Fibroblast of the aortic adventitia (primary cell): ENCODE data around the gene SEC24D. TPM values are rescaled to one million over a fixed set of nuclear protein-coding genes. Genes with fewer than 3 reads are reported as not detected.

Source experiments
- DNase-seq: peaks from one replicate; pipeline ENCODE4 v3.0.0-alpha.2; 2010; ENCODE audit warnings: low read depth
- H3K4me3 ChIP-seq: 2 replicates; pipeline ENCODE4 v1.5.1; 2011; ENCODE audit warnings: low read depth, mild to moderate bottlenecking, control low read depth, low read length, moderate library complexity
- total RNA-seq: library from RNA; depleted of rRNA; stranded (reverse); fragments of >200 nt; gene quantifications from 2 replicates; pipeline ENCODE4 v1.2.3, GENCODE V29; 2012; ENCODE audit warnings: low replicate concordance
- TF ChIP-seq, protein P1 (sequence below): IDR thresholded peaks from 2 replicates; pipeline ENCODE4 v1.5.1; 2011; ENCODE audit warnings: mild to moderate bottlenecking, low read length, control low read depth, inconsistent platforms; ENCODE audit not compliant: insufficient read depth

Gene SEC24D
- total RNA-seq, 1 donor = 149 TPM

DNA sequence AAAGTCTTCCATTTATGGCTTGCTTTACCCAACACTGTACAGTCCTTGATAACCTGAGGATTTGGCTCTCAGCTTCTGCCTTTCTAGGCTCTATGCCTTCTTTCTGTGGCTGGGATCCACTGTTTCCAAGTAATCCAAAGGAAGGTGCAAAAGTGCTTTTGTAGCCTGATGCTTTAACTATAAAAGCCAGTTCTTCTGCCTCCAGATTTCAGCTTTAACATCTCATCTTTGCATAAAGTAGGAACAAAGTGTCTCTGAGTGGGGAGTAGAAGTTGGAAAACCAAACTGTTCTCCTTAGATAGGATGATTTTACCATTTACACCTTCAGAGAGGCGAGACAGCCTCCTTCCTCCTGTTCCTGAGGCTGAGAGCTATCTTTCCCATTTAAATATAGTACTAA, 11.1 kb upstream of the SEC24D start:
- DNase-seq = no peak
- TF ChIP-seq, protein P1, sequence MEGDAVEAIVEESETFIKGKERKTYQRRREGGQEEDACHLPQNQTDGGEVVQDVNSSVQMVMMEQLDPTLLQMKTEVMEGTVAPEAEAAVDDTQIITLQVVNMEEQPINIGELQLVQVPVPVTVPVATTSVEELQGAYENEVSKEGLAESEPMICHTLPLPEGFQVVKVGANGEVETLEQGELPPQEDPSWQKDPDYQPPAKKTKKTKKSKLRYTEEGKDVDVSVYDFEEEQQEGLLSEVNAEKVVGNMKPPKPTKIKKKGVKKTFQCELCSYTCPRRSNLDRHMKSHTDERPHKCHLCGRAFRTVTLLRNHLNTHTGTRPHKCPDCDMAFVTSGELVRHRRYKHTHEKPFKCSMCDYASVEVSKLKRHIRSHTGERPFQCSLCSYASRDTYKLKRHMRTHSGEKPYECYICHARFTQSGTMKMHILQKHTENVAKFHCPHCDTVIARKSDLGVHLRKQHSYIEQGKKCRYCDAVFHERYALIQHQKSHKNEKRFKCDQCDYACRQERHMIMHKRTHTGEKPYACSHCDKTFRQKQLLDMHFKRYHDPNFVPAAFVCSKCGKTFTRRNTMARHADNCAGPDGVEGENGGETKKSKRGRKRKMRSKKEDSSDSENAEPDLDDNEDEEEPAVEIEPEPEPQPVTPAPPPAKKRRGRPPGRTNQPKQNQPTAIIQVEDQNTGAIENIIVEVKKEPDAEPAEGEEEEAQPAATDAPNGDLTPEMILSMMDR = no peak

DNA sequence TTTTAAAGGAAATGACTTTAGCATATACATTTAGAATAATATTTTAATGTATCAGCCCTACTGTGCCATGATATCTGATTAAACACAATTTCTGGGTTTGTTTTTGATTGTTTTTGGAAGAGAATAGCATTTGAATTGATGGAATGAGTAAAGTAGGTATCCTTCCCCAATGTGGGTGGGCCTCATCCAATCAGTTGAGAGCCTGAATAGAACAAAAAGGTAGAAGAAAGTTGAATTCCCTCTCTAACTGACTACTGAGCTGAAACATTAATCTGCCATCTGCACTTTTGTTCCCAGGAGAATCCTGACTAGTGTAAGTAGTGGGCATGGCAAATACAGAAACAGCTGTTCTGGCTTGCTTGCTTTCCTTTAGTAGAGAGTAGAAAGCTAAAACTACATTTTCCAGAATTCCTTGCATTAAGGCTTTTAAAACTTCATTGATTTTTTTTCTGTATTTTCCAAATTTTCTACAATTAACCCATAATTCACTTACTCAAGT, 9.7 kb upstream of the SEC24D start:
- DNase-seq = no peak
- no peak overlapping the region for H3K4me3 ChIP-seq
- TF ChIP-seq, protein P1 = no peak

More for the DNA sequence above, 11.1 kb upstream of the SEC24D start:
- H3K4me3 ChIP-seq = no peak overlapping the region

DNA sequence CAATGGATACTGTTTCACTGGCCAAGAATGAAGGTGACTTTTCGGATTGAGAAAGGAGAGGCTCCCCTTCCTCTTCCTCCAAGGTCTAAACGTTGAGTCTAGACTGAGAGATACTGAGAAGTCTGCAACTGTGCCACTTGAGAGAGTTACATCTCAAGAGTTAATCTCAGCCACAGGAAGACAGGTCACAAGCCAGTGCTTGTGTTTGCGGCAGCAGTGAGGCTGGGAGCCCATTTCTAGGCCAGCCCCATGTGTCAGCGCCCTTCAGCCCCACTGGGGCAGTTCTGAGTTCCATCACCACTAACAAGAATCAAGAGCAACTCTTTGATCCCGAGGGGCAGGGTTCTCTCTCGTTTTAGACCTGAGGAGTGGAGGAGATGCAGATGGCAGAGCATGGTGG, 7.3 kb upstream of the SEC24D start:
- H3K4me3 ChIP-seq = no peak overlapping the region
- DNase-seq = no peak
- TF ChIP-seq, protein P1 = no peak

DNA sequence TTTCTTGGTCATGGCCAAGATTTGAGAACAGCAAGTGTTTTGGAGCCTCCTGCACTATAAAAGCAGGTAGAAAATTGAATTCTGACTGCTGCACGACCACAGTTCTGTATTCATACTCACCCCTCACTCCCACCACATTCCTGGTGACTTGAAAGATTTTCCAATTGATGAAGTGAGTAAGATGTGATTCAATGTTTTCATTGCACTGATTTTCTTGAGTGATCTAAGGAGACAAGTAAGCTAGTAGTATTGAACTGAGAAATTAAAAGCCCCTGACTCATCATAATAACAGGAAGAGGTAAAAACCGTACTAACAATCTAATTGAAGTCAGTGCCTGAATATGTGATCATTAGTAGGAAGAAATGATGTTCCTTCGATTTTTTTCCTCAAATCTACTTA, 6.1 kb upstream of the SEC24D start:
- TF ChIP-seq, protein P1 = no peak
- no peak overlapping the region for H3K4me3 ChIP-seq
- DNase-seq = no peak

DNA sequence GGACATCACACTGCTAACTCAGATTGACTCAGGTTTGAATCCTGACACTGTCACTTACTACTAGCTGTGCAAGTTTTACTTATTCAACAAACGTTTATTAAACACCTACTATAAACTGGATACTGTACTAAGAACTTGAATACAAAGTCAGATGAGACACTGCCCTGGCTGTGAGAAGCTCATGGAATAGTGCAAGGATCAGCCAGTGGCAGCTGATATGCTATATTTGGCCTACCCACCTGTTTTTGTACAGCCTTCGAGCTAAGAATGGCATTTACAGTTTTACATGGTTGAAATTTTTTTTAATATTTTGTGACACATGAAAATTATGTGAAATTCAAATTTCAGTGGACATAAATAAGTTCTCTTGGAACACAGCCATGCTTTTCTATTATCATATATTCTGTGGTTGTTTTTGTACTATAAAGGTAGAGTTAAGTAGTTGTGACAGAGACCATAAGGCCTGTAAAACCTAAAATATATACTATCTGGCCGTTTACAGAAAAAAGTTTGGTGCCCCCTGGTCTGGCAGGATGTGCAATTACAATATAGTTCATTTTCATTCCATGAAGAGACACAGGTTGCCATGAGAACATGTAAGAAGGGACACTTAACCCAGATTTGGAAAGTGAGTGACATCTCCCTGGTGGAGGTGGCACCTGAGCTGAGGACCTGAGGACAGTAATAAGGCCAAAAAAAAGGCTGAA, 3.4 kb upstream of the SEC24D start:
- TF ChIP-seq, protein P1 = no peak

DNA sequence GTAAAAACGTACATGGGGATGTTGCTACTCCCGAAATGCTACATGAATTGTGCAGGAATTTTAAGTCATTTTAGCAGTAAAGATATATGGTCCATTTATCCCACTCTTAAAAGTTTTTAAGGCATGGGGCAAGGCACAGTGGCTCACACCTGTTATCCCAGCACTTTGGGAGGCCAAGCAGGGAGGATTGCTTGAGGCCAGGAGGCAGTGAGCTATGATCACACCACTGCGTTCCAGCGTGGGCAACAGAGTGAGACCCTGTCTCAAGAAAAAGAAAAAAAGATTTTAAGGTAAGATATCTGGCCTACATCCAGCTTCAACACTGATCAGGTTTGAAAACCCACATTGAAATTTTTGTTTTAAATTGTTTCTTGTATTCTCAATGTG, 1.2 kb upstream of the SEC24D start:
- no peak overlapping the region for H3K4me3 ChIP-seq
- TF ChIP-seq, protein P1 = no peak
- no peak for DNase-seq

More for the DNA sequence above, 3.4 kb upstream of the SEC24D start:
- no peak for DNase-seq
- H3K4me3 ChIP-seq = no peak overlapping the region
